Measurements from ENCODE around the gene PFKFB2. TPM values are rescaled to one million over a fixed set of nuclear protein-coding genes. Genes with fewer than 3 reads are reported as not detected.

PFKFB2 gene
- total and polyA plus RNA-seq, 3 donors from 2014 or later: 12.9 to 17.6 (median 13.9) TPM

DNA sequence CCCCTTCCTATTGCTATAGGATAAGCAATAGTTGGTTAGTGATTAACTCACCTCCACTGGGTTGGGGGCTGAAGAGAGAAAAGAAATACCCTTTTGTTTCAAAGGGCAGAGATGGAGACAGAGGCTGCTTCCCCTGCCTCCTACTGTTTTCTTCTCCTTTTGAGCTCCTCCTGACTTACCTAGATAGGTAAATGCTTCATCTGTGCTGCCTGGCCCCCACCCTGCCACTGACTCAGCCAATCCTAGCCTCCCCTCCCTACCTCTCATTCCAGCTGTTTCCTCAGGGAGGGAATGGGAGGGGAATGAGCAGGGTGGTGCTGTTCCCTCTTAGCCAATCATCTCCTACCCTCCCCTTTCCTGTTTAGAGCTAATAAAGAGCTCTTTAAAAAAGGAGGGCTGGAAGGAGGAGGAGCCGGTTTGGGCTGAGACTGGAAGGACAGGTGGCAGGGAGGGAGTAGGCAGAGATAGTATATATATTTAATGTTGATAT, 20.5 kb upstream of the PFKFB2 start, which contains the start of gene C1orf116:
Gene C1orf116, minus strand, starts transcription at position 229 of the 490 bp plus-strand sequence. CDS start 5,158 bp downstream, outside the sequence.
- Histone ChIP-seq H3K4me3 (no peak within 1 kb of the TSS), H3K36me3 (ENCODE audit: low read depth, missing control alignments) (no peaks in the 10 kb centered on the region), H3K9me3 (no peaks in the 10 kb centered on the region), H3K27me3 (no peaks in the 10 kb centered on the region), H3K4me1 (no peaks in the 10 kb centered on the region), H3K27ac (no peak within 1 kb of the TSS)
- WGBS, 2 donors: 17 to 30% methylated on average over 1 of the region's 1 CpG
- DNase-seq: no peak
- TF ChIP-seq, protein P1, sequence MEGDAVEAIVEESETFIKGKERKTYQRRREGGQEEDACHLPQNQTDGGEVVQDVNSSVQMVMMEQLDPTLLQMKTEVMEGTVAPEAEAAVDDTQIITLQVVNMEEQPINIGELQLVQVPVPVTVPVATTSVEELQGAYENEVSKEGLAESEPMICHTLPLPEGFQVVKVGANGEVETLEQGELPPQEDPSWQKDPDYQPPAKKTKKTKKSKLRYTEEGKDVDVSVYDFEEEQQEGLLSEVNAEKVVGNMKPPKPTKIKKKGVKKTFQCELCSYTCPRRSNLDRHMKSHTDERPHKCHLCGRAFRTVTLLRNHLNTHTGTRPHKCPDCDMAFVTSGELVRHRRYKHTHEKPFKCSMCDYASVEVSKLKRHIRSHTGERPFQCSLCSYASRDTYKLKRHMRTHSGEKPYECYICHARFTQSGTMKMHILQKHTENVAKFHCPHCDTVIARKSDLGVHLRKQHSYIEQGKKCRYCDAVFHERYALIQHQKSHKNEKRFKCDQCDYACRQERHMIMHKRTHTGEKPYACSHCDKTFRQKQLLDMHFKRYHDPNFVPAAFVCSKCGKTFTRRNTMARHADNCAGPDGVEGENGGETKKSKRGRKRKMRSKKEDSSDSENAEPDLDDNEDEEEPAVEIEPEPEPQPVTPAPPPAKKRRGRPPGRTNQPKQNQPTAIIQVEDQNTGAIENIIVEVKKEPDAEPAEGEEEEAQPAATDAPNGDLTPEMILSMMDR (IDR thresholded peaks at IDR 0.05): no peak
- no peak for TF ChIP-seq POLR2A (IDR thresholded peaks at IDR 0.05)
- intact Hi-C loops (cut with DNase I; ENCODE audit: low total_unique reads): no loop called here

DNA sequence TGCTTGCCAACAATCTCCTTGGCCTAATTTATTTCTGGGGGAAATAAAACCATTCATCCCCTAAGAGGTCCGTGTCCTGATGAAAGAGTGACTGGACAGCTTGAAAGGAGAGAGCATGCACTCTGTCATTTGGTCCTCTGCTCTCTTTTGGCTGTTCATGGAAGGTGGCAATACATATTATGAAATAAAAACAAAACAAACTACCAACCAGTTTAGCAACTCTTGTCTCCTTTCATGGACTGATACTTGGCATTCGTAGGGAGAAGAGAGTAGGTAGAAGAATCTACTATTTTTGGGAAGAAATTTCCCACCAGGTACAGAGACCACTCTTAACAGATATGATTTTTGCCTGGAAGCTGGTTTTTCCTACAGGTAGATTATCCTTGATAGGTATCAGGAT, 19.8 kb upstream of the PFKFB2 start:
- no peak for DNase-seq
- H3K27ac ChIP-seq: no peak overlapping the region
- 77 to 80% methylated on average over 2 of the region's 2 CpGs for WGBS, 2 donors
- intact Hi-C loops (cut with DNase I; ENCODE audit: low total_unique reads): no loop called here
- no peaks in the 10 kb centered on the region for H3K36me3 ChIP-seq (ENCODE audit: low read depth, missing control alignments)
- no peaks in the 10 kb centered on the region for H3K27me3 ChIP-seq
- TF ChIP-seq POLR2A (IDR thresholded peaks at IDR 0.05): no peak
- TF ChIP-seq, protein P1 (IDR thresholded peaks at IDR 0.05): no peak
- no peaks in the 10 kb centered on the region for H3K4me1 ChIP-seq
- no peak overlapping the region for H3K4me3 ChIP-seq
- no peaks in the 10 kb centered on the region for H3K9me3 ChIP-seq

DNA sequence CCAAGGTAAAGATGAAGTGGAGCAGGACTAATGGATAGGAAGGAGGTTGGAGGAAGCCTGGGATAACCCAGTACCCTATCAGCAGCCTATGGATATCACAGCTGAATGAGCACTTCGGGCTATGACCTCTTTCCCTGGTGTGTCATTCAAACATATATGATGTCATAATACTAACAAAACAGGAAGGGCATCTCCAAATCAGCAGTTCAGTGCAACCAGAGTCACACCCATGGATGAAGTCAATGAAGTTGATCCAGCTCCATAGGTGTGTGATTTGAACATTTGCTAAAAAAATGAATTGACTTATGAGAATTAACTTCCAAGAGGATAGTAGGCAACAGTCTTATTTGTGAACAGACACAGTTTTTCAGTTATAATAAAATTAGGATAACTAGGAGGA, 18.9 kb upstream of the PFKFB2 start:
- Histone ChIP-seq H3K9me3 (no peaks in the 10 kb centered on the region), H3K27me3 (no peaks in the 10 kb centered on the region), H3K27ac (no peak overlapping the region), H3K4me3 (no peak overlapping the region), H3K36me3 (ENCODE audit: low read depth, missing control alignments) (no peaks in the 10 kb centered on the region), H3K4me1 (no peaks in the 10 kb centered on the region)
- intact Hi-C loops (cut with DNase I; ENCODE audit: low total_unique reads): no loop called here
- TF ChIP-seq POLR2A (IDR thresholded peaks at IDR 0.05): no peak
- TF ChIP-seq, protein P1 (IDR thresholded peaks at IDR 0.05): no peak
- 85 to 91% methylated on average over 1 of the region's 1 CpG for WGBS, 2 donors
- DNase-seq: no peak

DNA sequence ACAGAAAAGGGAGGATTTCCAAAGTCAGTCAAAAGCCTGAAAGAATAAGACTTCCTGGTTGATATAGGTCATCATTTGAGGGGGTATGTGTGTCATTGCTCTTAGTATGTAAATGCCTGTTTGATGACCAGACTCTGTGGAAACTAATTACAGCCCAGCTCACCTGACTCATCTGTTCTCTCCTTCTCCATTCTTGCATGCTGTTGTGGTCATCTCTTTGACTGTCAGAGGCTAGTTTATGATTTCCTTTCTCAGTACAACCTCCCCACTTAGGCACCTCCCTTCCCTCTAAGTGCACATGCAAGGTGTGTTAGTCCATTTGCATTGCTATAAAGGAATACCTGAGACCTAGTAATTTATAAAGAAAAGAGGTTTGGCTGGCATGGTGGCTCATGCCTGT, 18.1 kb upstream of the PFKFB2 start:
- Histone ChIP-seq H3K4me1 (no peaks in the 10 kb centered on the region), H3K27me3 (no peaks in the 10 kb centered on the region), H3K4me3 (no peak overlapping the region), H3K9me3 (no peaks in the 10 kb centered on the region), H3K36me3 (ENCODE audit: low read depth, missing control alignments) (no peaks in the 10 kb centered on the region), H3K27ac (no peak overlapping the region)
- TF ChIP-seq POLR2A (IDR thresholded peaks at IDR 0.05): no peak
- TF ChIP-seq, protein P1 (IDR thresholded peaks at IDR 0.05): no peak
- intact Hi-C loops (cut with DNase I; ENCODE audit: low total_unique reads): no loop called here
- no peak for DNase-seq

DNA sequence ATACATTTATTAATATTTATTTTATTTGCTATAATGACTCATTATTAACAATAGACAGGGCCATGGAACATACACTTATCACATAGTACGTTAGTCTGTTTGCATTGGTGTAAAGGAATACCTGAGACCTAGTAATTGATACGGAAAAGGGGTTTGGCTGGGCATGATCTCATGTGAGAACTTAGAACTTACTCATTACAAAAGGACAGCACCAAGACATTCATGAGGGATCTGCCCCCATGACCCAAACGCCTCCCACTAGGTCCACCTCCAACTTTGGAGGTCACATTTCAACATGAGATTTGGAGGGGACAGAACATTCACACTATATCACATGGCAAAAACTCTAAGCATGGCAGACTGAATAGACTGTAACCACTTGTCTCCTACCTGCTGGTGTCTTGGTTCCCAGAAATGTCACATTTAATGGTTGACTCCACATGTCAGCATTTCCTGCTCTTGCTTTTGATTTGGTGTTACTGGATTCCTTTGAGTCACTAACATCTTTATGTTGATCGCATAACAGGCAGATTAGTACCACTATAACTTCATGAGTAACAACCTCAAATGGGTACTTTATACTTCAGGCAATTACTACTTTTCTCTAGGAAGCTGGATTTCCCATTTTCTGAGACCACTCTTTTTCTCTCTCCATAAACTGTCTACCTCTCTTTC, 17.1 kb upstream of the PFKFB2 start:
- Histone ChIP-seq H3K27me3 (no peaks in the 10 kb centered on the region), H3K36me3 (ENCODE audit: low read depth, missing control alignments) (no peaks in the 10 kb centered on the region), H3K9me3 (no peaks in the 10 kb centered on the region), H3K27ac (no peak overlapping the region), H3K4me3 (no peak overlapping the region), H3K4me1 (no peaks in the 10 kb centered on the region)
- intact Hi-C loops (cut with DNase I; ENCODE audit: low total_unique reads): no loop called here
- TF ChIP-seq, protein P1 (IDR thresholded peaks at IDR 0.05): no peak
- no peak for TF ChIP-seq POLR2A (IDR thresholded peaks at IDR 0.05)
- WGBS, 2 donors: 83 to 90% methylated on average over 4 of the region's 4 CpGs
- DNase-seq: no peak
